HG03025 (cell line): ENCODE measurements around the gene CRIP2.

Experiments used
- ATAC-seq: cut with Tn5 transposase; IDR thresholded peaks from one replicate; pipeline ENCODE4 v1.9.1; 2021; ENCODE audit warnings: mild to moderate bottlenecking, moderate library complexity; ENCODE audit not compliant: unreplicated experiment, low FRiP score

CRIP2 gene, protein sequence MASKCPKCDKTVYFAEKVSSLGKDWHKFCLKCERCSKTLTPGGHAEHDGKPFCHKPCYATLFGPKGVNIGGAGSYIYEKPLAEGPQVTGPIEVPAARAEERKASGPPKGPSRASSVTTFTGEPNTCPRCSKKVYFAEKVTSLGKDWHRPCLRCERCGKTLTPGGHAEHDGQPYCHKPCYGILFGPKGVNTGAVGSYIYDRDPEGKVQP

GRCh38 chr14:105474483-105475268, at the start of gene CRIP2:
Gene CRIP2 (plus strand): TSS chr14:105474821. CDS start chr14:105474863, 42 bp downstream.
- no peak for ATAC-seq

DNA sequence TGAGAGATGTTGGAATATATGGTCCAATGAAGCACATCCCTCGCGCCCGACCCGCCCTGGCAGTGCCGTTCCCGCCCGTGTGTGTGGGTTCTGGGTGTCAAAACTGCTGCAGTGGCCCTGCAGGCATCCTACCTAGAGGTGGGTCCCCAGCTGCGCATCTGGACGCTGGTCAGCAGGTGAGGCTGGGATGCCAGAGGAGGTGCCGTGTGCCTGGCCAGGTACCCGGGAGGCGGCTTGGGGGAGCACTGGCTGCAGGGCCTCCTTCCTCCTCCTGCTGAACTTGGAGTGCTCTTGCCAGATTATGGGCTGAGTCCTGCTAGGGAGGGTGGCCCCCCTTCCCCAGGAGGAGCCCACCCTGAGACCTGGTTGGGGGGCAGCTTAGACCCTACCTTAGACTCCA, 49.8 kb upstream of the CRIP2 start:
- no peak for ATAC-seq

DNA sequence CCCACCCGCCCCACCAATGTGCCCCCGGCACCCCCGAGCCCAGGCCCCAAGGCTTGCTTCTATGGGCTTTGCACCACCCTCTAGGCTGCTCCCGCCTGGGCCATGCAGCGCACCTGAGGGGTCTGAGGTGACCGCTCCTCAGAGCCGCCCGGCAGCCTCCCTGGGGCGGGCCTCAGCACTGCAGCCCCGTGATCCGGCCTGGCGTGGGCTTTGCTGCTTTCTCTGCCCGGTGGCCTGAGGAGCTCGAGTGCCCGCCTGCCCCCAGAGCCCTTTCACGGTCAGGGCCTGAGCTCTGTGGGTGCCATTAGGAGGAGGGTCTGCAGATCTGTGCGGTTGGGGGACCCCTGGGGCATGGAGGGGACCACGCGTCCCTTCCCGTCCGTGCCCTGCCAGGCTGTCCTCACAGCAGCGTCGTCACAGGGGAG, 48.8 kb upstream of the CRIP2 start:
- no peak for ATAC-seq

DNA sequence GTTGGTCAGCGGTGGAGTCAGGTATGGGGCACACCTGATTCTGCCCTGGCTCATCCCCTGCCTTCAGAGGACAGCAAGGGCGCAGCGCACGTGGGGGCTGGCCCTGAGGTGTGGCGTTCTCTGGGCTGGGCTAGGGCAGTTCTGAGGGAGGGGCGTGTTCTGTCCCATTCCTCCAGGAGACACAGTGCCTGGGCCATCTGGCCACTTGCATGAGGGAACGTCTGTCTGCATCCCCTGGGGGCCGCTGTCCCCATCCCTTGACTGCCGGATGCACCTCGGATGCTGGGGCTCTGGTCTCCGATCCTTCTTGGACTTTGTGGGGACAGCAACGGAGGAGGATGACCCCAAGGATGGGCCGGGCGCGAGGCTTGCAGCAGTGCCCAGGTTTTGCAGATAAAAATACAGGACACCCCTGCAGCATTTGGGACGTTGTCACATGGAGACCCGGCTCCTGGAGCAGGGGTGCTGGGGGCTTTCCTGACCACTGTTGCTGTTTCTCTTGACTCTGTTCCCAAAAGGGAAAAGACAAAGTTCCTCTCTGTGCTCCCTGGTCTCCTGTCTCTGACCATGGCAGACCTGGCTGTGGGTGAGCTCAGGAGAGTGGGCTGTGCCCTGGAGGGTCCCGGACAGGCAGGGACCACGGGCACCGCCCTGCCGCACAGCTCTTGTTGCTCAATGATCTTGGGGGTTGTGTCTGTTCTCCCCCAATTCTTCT, 48.0 kb upstream of the CRIP2 start:
- ATAC-seq, result no peak

- ATAC-seq, result no peak
These were observed 47.2 kb upstream of the CRIP2 start for GRCh38 chr14:105427412-105427811.

DNA sequence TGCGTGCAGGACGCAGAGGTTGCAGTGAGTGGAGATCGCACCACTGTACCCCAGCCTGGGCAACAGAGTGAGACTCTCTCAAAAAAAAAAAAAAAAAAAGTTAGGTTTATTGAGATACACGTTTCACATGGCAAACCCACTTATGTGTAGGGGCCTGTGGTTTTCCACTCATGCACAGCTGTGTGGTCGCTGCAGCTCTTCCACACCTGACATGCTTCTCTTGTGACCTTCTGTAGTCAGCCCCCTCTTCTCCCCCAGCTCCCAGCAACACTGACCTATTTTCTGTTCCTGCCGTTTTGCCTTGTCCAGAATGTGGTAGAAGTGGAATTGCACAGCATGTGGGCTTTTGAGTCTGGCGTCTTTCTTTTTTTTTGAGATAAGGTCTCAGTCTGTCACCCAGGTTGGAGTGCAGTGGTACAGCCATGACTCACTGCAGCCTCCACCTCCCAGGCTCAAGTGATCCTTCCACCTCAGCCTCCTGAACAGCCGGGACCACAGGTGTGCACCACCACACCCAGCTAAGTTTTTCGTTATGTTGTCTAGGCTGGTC, 46.6 kb upstream of the CRIP2 start:
- no peak for ATAC-seq

GRCh38 chr14:105430042-105430441, 44.6 kb upstream of the CRIP2 start:
- ATAC-seq, result no peak

DNA sequence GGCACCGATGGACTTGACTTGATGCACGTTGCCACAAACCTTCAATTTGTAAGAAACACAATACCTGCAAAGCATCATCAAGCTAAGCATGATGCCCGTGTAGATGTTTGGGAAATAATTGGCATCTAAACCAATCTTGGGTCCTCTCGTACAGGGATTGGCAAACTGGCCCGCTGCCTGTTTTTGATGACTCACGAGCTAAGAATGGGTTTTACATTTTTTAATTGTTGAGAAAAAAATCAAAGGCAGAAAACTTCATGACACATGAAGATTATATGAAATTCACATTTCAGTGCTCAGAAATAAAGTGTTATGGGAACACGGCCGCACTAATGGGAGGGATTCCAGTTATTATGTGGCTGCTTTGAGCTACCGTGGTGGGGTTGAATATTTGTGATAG, 44.1 kb upstream of the CRIP2 start:
- no peak for ATAC-seq

DNA sequence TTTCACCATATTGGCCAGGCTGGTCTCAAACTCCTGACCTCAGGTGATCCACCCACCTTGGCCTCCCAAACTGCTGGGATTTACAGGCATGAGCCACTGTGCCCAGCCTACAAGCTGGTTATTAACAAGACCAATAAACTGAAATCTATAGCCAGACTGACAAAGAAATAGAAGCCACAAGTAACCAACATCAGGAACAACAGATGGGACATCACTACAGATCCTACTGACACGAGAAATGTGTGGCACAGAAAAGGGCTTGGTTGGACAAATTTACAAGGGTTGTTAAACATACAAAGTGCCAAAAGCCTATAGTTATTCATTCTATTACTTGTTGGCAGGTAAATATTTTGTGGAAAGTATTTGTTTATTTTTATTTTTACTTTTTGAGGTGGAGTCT, 43.4 kb upstream of the CRIP2 start:
- ATAC-seq, result no peak

DNA sequence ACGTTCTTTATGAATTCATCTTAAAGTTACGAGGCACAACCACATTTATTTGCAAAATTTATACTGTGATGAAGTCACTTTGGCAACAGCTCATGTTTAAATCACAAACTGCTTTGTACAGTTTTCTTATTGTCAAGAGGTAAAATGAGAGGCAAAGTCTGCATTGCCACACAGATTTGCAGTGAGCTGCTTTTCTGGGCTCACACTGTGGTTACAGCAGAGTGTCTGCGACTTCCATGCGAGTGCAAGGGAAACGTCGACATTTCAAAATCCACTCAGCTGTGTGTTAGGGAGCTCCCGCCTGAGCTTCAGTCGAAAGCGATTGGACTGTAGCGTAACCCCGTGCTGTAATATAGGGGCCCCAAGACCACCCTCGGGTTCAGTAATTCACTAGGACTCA, 42.0 kb upstream of the CRIP2 start:
- no peak for ATAC-seq

DNA sequence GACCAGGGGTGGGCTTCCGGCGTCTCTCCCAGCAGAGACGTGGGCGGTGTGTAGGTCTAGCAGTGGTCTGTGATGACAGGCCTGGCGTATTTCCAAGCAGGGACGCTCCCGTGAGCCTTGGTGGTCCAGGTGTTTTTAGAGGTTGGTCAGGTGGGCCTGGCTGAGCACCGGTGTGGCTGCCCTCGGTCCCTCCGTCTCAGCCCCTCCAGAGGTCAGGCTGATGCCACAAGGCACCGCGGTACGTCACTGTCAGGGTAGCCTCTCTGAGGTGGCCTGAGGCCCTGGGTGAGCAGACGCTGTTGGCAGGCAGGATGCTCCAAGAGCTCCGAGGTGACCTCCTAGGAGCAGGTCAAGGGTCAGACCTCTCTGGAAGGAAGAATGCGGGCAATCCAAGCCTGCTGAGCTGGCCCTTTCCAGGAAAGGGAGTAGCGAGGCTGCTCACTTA, 41.4 kb upstream of the CRIP2 start:
- no peak for ATAC-seq

GRCh38 chr14:105436402-105436801, 38.2 kb upstream of the CRIP2 start:
- ATAC-seq, result no peak

DNA sequence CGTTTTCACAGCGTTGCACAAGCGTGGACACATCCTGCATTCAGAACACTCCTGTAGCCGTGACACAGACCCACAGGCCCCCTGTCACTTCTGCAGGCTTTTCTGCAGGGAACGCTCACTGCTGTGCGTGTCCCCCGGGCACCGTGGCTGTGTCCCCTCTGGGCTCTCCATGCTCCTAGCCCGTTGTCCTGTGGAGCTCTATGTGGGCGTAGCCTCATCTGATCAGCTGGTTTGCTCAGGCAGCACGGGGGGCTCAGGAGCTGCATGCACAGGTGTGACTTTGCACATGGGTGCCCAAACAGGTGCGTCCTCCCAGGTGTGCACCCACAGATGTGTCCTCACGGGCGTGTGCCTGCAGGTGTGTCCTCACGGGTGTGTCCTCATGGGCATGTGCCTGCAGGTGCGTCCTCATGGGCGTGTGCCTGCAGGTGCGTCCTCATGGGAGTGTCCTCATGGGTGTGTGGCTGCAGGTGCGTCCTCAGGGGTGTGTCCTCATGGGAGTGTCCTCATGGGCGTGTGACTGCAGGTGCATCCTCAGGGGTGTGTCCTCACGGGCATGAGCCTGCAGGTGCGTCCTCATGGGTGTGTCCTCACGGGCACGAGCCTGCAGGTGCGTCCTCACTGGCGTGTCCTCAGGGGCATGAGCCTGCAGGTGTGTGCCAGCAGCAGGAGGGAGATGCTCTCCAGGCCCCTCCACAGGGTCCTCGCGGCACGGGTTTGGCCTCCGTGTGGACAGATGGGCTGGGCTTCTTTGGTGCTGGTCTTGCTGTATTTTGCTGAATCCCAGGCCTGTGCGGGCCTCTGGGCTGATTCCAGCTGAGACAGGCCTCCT, 37.5 kb upstream of the CRIP2 start:
- ATAC-seq, result no peak

DNA sequence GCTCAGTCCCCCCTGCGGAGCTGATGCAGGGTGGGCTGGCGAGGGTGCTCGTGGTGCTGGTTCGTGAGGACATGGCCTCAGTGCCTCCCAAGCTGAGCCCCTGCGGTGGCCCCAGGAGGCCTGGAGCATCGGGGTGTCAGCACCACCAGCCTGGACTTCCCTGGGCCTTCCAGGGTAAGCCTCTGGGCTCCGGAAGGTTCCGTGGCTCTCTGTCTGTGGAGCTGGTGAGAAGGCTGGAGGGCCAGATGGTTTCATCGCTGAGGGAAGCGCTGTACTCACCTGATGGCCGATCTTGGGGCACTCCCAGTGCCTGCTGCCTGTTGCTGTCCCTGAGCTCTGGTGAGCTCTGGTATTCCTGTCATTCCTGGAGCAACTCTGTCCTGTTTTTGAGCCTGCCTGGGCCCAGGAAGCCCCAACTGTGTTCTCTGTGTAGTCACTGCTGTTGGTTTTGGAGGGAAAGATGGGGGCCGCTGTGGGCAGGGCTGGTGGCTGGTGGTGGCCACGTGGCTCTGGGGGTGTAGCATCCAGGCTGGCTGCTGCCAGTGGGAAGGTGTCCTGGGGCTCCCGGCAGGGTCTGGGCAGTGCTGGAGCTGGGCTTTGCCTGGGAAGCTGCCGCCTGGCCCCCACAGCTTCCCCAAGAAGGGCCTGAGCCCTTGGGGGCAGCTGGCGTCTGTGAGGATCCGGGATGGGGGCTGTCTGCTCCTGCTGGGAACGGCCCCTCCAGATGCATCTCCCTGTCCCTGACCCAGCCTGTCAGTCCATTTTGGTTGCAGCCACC, 36.7 kb upstream of the CRIP2 start:
- ATAC-seq, result no peak

GRCh38 chr14:105439179-105439578, 35.4 kb upstream of the CRIP2 start:
- ATAC-seq, result no peak

GRCh38 chr14:105439710-105440553, 34.7 kb upstream of the CRIP2 start:
- ATAC-seq, result no peak

- ATAC-seq, result no peak
These were observed 34.1 kb upstream of the CRIP2 start for GRCh38 chr14:105440554-105440900.

- no peak for ATAC-seq
These were observed 33.6 kb upstream of the CRIP2 start for GRCh38 chr14:105440992-105441391.

- no peak for ATAC-seq
These were observed 32.5 kb upstream of the CRIP2 start for GRCh38 chr14:105442125-105442524.
